Parathyroid adenoma (tissue), 2 donors: Measurements from ENCODE around the gene CAMTA1.

ENCODE experiments used
- H2AFZ ChIP-seq: fragments of 300-600 bp; sonication (generic); one replicate; pipeline ENCODE4 v1.7.0; 2017; ENCODE audit warnings: antibody characterized with exemption, mild to moderate bottlenecking
- H3K27ac ChIP-seq: fragments of 300-600 bp; sonication (generic); one replicate; pipeline ENCODE4 v1.7.0; 2017
- H3K27me3 ChIP-seq: fragments of 300-600 bp; sonication (generic); one replicate; pipeline ENCODE4 v1.7.0; 2017; ENCODE audit warnings: low read length; ENCODE audit not compliant: control insufficient read depth, insufficient read depth
- H3K36me3 ChIP-seq: fragments of 300-600 bp; sonication (generic); one replicate; pipeline ENCODE4 v1.7.0; 2017; ENCODE audit warnings: low read length; ENCODE audit not compliant: control insufficient read depth, insufficient read depth
- H3K4me1 ChIP-seq: fragments of 300-600 bp; sonication (generic); one replicate; pipeline ENCODE4 v1.7.0; 2017; ENCODE audit warnings: control low read depth
- H3K4me2 ChIP-seq: fragments of 300-600 bp; sonication (generic); one replicate; pipeline ENCODE4 v1.7.0; 2017; ENCODE audit warnings: low read length
- H3K4me3 ChIP-seq: fragments of 300-600 bp; sonication (generic); one replicate; pipeline ENCODE4 v1.7.0; 2017; ENCODE audit warnings: low read depth, low read length
- H3K79me2 ChIP-seq: fragments of 300-600 bp; sonication (generic); one replicate; pipeline ENCODE4 v1.7.0; 2017; ENCODE audit warnings: control low read depth
- H3K9ac ChIP-seq: fragments of 300-600 bp; sonication (generic); one replicate; pipeline ENCODE4 v1.7.0; 2017; ENCODE audit warnings: mild to moderate bottlenecking
- H3K9me3 ChIP-seq: fragments of 300-600 bp; sonication (generic); one replicate; pipeline ENCODE4 v1.7.0; 2017; ENCODE audit warnings: low read length; ENCODE audit not compliant: control insufficient read depth
- TF ChIP-seq, protein P1 (sequence below): fragments of 300-600 bp; sonication (generic); IDR thresholded peaks from one replicate; pipeline ENCODE4 v1.7.0; 2017; ENCODE audit warnings: antibody characterized with exemption, mild to moderate bottlenecking
- donor health status: primary hyperparathyroidism.

CAMTA1 gene

DNA sequence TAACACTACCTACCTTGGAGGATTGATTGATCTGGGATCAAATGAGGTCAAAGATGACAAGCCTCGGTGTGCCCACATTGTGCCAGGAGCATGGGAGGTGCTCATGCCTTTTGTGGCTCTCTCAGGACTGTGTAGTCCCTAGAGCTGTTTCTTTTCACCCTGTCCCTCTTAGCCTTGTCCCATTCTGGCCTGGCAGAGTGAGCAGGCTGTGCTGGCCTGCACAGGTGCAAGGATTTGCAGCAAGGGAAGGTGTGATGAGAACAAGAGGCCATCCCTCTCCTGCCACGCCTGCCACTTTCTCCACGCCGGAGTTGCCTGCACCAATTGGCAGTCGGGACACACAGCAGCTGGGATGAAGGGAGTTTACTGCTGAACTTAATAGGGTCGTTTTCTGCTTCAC, 575.3 kb downstream of the CAMTA1 start:
- H3K4me1 ChIP-seq: no peaks in the 10 kb centered on the region
- no peak overlapping the region for H2AFZ ChIP-seq
- no peak overlapping the region for H3K9ac ChIP-seq
- no peaks in the 10 kb centered on the region for H3K9me3 ChIP-seq
- no peaks in the 10 kb centered on the region for H3K27me3 ChIP-seq
- H3K4me3 ChIP-seq: no peak overlapping the region
- no peak overlapping the region for H3K27ac ChIP-seq
- no peaks in the 10 kb centered on the region for H3K36me3 ChIP-seq
- H3K79me2 ChIP-seq: no peaks in the 10 kb centered on the region
- TF ChIP-seq, protein P1, sequence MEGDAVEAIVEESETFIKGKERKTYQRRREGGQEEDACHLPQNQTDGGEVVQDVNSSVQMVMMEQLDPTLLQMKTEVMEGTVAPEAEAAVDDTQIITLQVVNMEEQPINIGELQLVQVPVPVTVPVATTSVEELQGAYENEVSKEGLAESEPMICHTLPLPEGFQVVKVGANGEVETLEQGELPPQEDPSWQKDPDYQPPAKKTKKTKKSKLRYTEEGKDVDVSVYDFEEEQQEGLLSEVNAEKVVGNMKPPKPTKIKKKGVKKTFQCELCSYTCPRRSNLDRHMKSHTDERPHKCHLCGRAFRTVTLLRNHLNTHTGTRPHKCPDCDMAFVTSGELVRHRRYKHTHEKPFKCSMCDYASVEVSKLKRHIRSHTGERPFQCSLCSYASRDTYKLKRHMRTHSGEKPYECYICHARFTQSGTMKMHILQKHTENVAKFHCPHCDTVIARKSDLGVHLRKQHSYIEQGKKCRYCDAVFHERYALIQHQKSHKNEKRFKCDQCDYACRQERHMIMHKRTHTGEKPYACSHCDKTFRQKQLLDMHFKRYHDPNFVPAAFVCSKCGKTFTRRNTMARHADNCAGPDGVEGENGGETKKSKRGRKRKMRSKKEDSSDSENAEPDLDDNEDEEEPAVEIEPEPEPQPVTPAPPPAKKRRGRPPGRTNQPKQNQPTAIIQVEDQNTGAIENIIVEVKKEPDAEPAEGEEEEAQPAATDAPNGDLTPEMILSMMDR: no peak
- no peak overlapping the region for H3K4me2 ChIP-seq

DNA sequence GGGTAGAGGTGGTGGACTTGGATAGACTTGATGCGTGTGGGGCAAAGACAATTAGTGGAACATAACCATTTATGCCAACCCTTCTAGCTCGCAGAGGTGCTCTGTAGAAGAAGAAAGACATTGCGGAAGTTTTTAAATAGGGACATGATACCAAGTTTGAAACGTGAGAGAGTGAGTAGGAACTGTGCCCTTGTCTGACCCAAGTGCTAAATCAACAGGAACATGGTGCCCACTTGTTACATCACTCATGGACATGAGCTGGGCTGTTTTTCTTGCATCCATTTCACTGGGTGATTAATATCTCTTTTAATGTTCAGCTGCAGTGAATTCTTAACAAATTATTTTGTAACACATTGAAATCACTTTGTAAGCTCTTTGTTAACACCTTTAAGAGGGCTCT, 577.7 kb downstream of the CAMTA1 start:
- Histone ChIP-seq H3K27me3 (no peaks in the 10 kb centered on the region), H3K9ac (no peak overlapping the region), H2AFZ (no peak overlapping the region), H3K36me3 (no peaks in the 10 kb centered on the region), H3K4me2 (no peak overlapping the region), H3K9me3 (no peaks in the 10 kb centered on the region), H3K27ac (no peak overlapping the region), H3K4me1 (peaks cover 4% of the 10 kb centered on the region), H3K4me3 (no peak overlapping the region), H3K79me2 (no peaks in the 10 kb centered on the region)
- TF ChIP-seq, protein P1: no peak

DNA sequence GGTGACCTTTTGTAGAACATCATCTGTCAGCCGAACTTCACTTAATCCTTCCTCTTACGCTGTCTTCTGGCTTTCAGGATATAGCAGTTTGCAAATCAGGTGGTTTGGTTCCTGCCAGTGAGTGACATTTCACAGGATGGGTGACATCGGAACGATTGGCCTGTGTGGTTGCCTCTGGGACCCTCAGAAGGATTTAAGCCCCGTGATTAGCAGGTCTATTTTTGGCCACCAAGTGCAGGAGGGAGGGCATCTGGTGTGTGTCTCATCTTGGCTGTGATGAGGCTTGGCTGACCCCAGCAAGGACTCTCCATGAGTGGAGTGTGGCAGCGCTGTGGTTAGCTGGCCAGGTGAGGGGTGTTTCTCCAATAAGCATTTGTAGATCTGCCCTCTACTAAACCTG, 578.2 kb downstream of the CAMTA1 start:
- Histone ChIP-seq H3K27me3 (no peaks in the 10 kb centered on the region), H2AFZ (no peak overlapping the region), H3K4me3 (no peak overlapping the region), H3K9ac (no peak overlapping the region), H3K4me1 (peaks cover 4% of the 10 kb centered on the region), H3K9me3 (no peaks in the 10 kb centered on the region), H3K27ac (no peak overlapping the region), H3K79me2 (no peaks in the 10 kb centered on the region), H3K4me2 (no peak overlapping the region), H3K36me3 (no peaks in the 10 kb centered on the region)
- TF ChIP-seq, protein P1: no peak

DNA sequence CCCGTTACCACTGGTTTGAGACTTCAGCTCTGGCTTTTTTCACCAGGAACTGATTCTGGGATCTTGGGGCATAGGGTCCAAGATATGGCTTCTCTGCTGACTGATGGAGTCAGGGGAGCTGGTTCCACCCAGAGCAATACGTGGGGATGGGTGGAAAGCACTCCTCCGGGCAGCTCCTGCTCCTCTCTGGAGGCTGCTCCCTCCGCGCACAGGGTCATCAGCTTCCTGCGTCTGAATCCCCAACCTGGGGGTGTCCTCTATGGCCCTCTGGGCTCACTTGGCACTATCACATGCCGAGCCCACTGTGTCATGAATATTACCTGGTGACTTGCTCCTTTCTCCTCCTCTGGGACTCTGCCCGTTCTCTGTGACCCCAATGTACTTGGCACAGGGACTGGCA, 580.5 kb downstream of the CAMTA1 start:
- Histone ChIP-seq H3K4me1 (peaks cover 4% of the 10 kb centered on the region), H3K9me3 (no peaks in the 10 kb centered on the region), H3K4me2 (no peak overlapping the region), H3K9ac (no peak overlapping the region), H3K27ac (no peak overlapping the region), H3K79me2 (no peaks in the 10 kb centered on the region), H3K27me3 (no peaks in the 10 kb centered on the region), H3K4me3 (no peak overlapping the region), H2AFZ (no peak overlapping the region), H3K36me3 (no peaks in the 10 kb centered on the region)
- TF ChIP-seq, protein P1: no peak

DNA sequence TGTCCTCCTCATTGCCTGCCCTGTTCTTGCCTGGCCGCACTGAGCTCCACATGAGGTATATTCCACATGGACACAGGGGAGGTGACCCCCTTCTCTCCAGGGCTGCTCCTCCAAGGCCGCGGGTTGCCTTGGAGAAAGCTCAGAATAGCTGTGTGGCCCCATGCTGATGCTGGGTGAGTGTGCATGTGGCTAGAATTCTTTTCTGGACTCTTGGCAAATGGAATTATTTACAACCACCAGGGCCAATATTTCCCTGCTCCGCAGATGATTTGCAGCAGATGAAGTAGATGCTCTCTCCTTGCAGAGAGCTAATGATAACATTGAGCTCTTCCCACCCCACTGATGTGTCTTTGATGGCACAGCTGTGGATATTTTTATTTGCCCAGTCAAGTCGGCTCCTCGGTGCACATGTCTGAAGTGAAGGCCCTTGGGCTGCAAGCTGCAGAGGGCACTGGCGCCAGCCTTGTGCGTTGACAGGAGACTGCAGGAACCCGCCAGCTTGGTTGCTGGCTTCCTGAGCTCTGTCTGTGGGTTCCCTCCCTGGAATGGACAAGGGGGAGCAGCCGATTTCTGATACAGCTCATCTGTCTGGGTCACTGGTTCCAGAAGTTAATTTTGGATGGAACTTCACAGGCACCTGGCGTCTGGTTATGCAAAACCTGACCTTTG, 581.2 kb downstream of the CAMTA1 start:
- TF ChIP-seq, protein P1: no peak
- peak overlapping the region; percentile 24 for H3K27ac ChIP-seq
- peak overlapping the region; percentile 46 for H2AFZ ChIP-seq

More for the DNA sequence above, 581.2 kb downstream of the CAMTA1 start:
- H3K79me2 ChIP-seq: no peaks in the 10 kb centered on the region
- H3K9ac ChIP-seq: no peak overlapping the region
- no peaks in the 10 kb centered on the region for H3K9me3 ChIP-seq
- H3K4me3 ChIP-seq: no peak overlapping the region
- H3K36me3 ChIP-seq: no peaks in the 10 kb centered on the region
- no peaks in the 10 kb centered on the region for H3K27me3 ChIP-seq
- no peak overlapping the region for H3K4me2 ChIP-seq
- peaks cover 4% of the 10 kb centered on the region for H3K4me1 ChIP-seq
